DMS53 (cell line): ENCODE data around the gene KCNA10.
A peak's percentile ranks its signal among the peaks of the same experiment; 100 is the strongest.

Experiments used
- DNase-seq: peaks from one replicate; lab custom pipeline; 2025; lab: John Stamatoyannopoulos, UW

KCNA10 gene

DNA sequence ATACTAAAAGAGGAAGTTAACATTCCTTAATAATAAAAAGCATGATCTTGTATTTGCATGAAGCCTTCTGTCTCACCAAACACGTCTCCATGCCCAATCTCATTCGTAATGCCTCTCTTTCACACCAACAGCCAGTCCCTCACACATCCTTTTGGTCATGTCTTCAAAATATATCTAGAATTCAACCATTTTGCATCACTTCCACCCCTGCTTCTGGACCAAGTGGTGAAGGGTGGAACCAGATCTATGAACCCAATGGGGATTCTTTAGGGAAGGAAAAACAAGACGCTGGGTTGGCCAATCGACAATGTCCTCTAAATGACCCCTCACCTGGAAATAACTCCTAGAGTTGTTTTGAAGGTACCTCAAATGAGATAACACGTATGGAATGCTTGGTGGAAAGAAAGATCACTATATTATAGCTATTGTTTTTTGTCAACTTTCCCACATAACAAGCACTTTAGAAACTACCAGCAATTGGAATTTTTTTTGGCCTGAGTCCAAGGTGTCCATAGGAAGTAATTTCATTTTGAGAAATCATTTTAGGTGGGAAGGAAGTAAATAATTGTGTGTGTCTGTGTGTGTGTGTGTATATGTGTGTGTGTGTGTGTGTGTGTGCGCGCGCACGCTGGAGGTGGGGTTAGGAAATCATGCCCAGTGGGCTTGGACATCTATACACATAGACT, at the start of gene KCNA10:
KCNA10 (minus strand) TSS at position 51 of the 686 bp plus-strand sequence. CDS start 388 bp downstream, outside the sequence.
- DNase-seq: no peak

DNA sequence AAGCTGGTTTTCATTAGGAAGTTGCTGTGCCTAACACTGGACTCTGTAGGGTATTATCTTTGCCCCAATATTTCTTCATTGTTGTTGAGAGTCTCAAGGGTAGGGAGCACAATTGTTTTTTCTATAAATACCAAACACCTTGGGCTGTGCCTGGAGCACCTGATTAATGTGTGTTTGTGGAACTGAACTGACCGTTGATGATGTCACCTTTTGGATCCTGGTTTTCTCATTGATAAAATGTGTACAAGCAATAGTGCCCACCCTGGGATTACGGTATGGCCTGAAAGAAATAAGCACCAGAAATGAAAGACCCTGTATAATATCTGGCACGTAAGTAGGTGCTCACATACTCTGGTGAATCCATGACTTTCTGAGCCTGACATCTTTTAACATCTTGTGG, 47.9 kb upstream of the KCNA10 start:
- DNase-seq: no peak

DNA sequence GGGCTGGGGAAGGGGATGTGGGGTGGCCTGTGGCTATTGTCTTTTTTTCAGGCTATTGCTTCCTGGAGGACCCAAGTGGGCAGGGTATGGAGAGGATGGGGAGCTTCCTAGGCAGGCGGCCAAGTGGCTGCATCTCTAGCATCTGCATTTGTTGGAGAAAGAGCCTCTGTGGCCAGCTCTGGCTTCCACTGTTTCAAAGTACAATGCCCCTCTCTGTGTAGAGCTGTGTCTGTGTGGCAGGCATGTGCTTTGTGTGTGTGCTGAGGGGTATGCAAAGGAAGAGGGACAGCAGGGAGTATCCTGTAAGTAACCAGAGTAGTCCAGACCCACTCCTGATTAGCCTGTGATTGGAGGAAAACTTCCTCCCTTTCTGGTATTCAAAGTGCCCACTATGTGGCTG, 46.6 kb upstream of the KCNA10 start:
- no peak for DNase-seq

DNA sequence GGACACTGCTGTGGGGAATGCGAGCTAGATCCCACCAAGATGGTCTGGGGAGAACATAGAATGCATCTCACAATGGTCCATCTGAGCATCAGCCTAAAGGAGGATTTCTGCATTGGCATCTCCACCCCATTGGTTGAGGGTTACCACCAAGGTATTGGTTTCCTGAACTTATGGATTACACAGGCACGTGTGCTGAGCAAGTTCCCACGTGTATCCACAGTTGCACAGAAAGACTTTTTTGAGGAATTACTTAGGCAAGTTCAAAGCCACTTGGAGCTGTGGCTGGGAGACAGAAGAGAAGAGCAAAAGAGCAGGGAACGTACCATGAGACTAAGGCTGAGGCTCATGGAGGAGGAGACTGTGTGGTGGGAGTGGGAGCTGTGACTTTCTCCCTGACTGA, 44.1 kb upstream of the KCNA10 start:
- no peak for DNase-seq

DNA sequence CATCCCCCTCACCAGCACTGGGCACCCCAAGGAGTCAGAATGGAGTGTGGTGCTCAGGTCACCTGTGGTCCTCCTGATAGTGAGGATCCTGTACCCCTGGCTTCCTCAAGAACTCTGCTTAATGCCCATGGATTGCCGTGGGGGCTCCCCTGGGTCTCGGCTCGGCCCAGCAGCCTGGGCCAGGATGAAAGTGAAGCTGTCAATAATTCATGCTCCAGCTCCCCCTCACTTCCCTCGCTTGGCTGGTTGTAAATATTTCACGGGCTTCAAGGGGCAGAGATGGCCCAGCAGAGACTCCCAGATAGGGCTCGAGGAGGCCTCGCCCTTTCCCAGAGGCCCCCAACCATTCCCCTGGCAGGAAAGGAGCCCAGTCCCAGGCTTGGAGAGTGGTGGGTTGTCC, 42.6 kb upstream of the KCNA10 start:
- no peak for DNase-seq

DNA sequence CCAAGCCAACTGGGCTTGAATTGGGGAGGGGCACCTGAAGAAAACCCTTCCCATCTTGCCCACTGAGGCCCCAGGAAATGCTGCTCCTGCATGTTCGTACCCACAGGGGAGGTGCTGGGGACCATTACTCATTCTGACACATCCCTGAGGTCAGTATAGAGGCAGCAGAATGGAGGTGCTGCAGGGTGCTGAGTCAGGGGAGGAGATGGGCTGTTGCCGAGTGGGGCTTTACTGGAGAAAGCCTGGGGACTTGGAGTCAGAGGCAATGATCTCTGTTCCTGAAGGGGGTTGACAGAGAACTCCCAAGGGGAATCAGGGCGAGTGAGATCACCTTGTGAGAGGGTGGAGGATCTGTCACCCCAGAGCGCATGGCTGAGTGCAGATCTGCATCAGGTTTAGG, 40.2 kb upstream of the KCNA10 start:
- DNase-seq: no peak

DNA sequence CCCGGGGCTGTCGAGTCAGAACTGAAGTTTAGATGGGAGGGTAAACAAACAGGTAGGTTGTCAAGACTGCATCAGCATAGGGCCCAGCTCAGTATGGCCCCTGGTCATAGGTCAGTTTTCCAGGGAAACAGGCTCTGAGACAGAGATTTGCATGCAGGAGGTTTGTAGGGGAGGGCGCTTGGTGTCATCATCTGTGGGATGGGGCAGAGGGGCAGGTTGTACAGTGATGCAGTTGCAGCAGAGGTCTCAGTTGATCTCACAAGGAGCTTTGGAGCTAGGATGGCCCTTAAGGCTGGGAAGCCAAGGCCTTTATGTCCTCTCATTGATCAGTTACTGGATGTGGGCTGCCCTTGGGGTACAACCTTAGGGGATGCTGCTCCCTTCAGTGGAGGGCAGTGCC, 38.5 kb upstream of the KCNA10 start:
- DNase-seq: no peak

DNA sequence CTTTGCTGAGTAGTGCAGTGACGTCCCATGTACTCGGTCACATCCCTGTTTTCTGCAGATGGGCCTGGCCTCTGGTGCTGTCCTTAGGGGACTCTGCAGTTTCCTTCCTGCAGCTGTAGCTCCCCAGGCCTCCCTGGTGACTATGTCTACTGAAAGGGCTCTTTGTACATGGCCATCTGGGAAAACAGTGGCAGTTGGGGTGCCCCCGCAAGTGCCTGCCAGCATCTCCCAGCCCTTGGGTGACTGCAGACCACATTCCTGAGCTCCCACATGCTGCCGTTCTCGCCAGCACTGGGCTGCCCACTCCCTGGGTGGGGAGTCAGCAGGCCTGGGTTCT, 37.5 kb upstream of the KCNA10 start:
- DNase-seq: no peak

DNA sequence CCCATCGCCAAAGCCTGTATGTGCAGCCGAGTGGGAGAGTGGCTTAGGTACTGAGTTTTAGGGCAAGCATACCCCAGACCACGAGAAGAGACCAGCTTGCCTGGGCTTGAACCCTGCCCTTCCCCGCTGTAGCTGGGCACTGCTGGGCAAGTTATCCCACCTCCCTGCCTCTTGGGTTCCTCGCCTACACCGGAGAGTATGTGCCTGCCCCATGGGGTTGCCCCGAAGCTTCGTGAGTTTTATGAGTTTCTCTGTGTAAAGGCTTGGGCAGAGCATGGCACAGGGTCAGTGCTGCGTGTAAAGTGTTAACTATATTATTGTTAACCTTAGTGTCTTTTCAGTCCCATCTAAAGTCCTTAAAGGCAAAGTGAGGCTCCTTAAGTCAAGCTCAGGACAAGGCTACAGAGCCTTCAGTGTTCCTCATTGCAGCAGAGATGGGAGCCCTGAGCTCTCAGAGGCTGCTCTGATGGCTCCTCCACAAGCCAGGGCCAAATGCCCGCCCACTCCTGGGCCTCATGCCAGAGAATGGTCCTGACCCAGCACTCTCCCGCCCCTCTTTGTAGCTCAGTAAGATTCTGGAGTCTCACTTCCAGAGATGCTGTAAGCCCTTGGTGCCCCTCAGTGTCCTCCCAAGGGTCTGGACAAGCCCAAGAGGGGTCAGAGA, 37.0 kb upstream of the KCNA10 start:
- DNase-seq: peak; percentile 41

DNA sequence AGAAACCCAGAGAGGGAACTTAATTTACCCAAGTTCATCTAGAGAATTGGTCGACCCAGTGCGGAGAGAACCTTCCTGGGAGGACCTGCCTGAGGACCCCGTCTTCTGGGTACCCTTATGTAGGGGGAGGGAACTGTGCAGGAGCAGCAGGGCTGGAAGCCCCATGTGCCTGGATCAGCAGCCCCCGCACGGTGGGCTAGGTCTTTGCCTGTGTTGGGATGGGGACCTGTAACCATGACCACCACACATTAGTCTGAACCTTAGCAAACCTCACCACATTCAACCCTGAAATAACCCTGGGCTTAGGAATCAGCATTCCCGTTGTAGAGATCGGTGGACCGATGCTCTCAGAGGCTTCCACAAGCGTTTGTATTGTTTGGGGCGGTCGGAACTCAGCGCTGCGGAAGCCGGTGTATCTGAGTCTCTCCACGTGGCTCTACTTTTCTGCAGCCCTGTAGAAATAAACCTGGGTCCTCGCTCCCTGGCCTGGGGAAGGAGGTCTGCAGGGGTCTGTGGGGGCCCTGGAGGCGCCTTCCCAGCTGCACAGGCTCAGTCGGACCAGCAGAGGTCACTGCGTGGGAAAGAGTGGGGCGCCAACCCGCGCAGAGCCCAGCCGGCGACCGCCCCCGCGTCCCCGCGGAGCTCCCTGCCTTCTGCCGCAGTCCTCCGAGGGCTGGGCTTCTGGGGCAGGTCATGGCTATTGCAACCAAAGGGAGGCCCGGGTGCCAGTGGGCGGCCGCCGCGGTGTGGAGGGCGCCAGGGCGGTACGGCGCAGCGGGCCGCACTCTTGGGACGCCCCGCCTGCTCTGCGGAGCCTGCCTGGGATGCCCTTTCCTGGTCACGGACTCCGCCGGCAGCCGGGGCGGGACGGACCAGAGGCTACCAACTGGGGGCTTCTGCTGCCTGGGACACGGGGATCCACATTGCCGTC, 36.2 kb upstream of the KCNA10 start:
- peak; percentile 80 for DNase-seq

DNA sequence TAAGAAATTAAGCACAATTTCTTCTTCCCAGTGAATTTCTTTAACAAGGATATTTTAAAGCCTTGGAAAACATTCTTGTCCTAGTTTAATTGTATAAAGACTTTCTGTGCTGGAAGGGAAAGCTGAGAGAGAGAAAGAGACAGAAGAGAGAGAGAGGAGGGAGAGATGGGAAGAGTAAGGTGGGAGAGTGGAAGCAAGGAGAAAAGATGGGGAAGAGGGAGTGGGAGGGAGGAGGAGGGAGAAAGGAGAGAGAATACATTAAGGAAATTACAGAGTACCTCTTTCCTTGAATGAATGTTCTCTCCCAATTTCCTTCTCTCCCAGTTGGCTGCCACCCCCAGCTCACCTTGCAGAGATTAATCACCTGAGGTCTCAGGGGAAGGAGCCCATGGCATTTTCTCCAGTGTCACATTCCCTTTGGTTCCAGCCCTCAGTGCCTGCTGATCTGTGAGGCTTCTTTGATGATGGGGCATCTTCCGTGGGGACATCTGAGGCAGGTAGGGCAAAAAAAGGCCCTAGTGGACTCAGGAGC, 32.4 kb upstream of the KCNA10 start:
- DNase-seq: no peak

DNA sequence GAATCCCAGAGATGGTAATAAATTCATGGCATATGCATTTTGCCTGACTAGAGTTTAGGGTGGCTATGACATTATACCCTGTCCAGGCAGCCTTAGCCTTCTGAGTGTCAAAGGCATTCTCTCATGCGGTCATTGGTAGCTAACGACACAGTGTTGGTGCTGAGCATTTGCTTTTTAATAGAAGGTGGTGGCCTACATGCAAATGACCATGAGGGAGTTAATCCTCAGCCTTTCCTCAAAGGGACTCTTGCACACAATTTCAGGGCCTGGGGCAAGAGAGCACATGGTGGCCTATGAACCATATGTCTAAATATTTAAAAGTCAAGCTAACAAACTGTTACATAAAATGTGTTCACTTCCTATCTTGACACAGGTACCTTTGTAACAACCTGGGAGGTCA, 30.9 kb upstream of the KCNA10 start:
- no peak for DNase-seq

DNA sequence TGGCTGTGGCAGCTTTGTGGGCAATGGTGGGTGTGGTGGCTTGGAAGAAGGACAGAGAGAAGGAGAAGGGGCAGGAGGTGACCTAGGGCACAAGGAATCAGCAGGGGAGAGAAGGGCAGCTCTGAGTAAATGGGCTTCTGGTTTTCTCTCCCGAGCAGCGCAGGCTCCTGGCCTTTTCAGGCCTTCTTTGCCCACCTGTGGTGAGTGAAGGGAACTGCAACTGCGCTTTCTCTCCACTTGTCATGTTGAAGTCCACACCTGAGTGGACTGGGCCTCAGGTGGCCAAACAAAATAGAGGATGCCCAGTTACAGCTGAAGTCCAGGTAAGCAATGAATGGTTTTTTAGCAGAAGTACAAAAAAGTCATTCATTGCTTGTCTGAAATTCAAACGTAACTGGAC, 29.4 kb upstream of the KCNA10 start:
- peak; percentile 92 for DNase-seq

DNA sequence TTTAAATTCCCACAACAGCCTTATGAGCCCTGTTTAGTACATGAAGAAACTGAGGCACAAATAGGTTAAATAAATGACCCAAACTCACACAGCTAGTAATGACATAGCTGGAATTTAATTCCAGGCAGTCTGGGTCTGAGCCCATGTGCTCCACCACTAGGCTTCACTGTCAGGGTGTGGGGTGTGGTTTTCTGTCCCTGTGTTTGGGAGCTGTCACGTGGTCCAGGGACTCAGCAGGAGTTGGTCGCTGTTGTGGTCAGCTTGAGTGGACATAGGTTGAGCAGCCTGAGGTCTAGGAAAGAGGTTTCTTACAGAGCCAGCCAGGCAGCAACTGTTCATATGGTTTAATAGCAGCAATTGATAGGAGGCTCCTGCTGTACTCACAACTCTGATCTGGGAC, 28.0 kb upstream of the KCNA10 start:
- DNase-seq: no peak

DNA sequence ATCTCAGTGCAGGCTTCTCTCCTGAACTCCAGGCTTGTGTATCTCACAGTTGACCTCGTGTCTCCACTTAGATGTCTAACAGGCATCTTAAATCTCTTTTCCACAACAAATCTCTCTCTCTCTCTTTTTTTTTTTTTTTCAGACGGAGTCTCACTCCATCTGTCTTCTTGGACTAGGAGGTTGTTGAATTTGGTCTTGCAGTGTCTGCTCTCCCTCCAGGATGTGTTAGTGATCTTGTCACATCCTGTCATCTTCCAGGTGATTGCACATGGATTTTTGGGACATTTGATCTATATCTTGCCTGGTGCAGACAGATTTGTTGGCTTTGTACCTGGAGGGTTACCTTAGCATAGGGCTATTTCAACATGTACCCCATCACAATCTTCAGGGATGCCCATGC, 26.5 kb upstream of the KCNA10 start:
- no peak for DNase-seq

DNA sequence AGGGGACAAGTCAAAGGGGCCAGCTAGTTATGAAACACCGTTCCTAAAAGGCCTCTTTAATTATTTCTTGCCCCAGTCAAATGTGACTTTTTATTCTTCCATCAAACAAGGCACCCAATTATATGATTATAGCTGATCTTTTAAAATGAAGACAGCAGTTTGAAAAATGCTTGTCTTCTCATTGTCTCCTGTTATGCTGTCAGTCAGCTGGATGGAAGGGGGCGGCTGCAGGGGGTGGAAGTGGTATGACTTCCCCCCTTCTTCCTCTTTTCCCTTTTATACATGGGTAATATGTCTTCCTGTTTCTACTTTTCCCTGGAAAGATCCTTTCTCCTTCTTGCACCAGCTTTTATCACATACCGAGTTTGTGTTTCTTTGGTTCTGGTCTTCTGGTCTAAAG, 25.8 kb upstream of the KCNA10 start:
- DNase-seq: no peak

DNA sequence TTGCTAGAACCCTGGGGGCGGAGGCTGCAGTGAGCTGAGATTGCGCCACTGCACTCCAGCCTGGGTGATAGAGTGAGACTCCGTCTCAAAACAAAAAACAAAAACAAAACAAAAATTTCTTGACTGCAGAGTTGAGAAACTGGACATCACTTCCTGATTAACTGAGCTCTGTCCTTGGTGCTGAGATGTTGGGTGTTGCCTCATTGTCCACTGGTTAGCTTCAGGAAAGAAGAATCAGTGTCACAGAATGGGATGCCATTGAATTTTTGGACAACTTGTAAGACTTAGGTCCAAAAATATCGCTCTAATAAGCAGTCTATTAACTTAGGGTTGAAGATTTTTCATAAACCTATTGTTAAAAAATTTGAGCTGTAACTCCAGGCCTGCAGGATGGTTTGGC, 23.8 kb upstream of the KCNA10 start:
- DNase-seq: peak; percentile 25

DNA sequence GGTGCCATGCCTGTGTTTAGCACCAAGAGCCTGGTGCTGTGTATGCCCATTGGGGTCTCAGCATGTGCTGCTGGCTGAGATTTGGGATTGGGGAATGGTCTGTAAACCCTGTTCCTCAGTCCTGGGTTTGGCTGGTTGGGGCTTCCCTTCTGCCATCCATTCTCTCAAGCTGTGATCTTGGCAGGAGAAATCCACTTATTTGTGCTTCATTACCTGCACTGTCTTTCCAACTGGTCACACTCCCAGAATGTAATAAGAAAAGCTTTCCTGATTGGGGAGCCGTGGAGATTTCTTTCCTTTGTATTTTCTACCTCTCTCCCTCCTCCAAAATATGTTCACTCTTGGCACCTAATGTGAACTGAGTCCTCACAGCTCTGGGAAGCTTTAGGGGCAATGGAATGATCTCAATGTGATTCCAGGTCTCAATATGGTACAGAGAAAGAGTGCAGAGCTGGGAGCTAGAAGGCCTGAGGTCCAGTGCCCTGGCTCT, 23.0 kb upstream of the KCNA10 start:
- no peak for DNase-seq

DNA sequence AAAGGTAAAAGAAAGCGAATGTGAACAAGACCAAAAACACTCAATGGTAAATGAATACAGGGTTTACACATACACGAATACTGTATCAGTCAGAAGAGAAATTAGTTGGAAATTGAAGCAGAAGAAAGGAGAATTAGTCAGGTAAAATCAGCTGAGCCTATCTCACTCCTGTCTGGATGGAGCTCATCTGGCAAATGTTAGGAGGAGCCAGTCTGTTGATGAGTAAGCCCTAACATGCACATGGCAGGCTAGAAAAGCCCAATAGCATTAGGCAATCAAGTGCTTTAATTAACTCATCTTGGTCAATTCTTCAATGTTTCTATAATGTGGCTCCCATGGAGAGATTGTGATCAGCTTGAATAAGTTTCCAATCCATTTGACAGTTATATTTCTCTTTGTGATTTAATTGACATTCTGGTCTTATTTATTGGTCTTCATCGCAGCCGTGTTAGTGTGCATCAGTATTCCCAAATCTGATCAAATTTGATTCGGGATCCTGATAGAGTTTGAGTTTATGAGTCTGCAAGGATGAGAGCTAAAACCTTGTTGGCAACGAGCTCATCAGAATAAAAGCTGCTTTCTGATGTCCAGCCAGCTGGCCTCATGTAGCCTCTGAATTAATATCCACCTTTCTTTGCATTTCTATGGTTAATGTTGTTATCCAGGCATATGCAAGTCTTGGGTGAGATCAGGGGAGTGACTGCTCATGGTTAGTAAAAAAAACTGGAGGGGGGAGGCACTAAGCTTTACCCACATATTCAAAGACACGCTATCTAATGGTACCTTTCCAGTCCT, 22.1 kb upstream of the KCNA10 start:
- DNase-seq: no peak

DNA sequence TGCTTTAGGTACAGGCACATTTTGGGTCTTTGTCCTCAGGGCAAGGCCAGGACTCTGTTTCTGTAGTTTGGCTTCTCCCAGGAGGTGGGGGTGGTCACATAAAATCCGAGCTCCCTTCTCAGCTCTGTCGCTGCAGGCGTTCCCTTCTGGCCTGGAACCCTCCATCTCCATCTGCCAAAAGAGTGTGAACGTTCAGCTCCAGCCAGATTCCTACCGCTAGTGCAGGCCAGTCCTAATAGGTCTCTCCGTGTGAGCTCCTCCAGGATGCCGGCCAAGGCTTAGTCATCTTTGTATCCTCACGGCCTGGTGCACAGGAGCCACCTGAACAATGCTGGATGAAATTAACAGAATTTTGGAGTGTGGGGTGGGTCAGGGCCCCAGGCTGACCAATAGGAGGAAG, 19.9 kb upstream of the KCNA10 start:
- DNase-seq: no peak

DNA sequence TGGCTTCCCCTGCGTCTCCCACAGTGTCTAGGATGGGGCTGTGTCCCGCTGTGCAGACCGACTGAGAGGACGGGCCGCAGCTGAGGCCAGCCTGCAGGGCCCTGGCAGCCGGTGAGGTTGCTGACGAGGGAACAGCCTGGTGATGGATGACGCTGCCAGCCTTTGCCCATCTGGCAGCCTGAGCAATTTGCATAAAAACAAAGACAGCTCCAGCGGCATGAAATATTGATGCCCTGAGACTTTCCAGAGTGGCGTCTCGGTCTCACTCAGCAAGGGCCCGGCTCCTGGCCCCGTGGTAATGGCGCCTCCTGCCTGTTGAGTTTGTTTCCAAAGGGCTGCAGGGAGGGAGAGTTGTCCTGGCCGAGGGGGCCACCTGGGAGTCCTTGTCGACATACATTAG, 19.1 kb upstream of the KCNA10 start:
- DNase-seq: no peak

DNA sequence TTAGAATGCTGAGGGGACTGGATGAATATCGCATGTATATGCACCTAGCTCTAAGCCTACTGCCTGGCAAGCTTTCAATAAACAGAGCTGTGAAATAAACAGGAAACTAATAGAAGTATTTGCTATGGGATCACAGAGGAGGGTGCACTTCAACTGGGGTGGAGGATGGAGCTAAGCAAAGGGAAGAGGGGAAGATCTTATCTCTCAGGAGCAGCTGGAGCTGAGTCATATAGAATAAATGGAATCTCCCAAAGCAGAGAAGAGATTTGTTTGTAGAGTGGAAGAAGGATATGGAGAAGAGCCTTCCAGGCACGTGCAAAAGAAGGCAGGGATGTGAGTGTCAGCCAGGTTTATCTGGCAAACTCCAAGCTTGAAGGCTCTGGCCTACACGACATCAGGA, 17.0 kb upstream of the KCNA10 start:
- DNase-seq: peak; percentile 95
